HG02588 (cell line): Measurements from ENCODE around the gene GRIK1.

Experiments used
- ATAC-seq: cut with Tn5 transposase; IDR thresholded peaks from one replicate; pipeline ENCODE4 v1.9.1; 2021; ENCODE audit warnings: mild to moderate bottlenecking, moderate library complexity; ENCODE audit not compliant: unreplicated experiment

Gene GRIK1

DNA sequence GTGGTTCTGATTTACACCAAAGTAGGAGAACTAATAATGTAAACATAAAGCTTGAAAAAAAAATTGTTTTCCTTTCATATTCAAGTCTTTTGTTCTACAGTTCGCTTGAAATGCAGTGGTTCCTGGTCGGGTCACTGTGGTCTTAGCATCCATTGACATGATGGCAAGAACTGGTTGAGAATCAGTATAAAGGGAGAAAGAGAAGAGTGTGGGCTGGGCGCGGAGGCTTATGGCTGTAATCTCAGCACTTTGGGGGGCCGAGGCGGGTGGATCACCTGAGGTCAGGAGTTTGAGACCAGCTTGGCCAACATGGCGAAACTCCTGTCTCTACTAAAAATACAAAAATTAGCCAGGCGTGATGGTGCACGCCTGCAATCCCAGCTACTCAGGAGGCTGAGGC, 390.2 kb downstream of the GRIK1 start:
- no peak for ATAC-seq

- no peak for ATAC-seq
Observed at GRCh38 chr21:29547998-29548397, 391.8 kb downstream of the GRIK1 start.

GRCh38 chr21:29546071-29546470, 393.7 kb downstream of the GRIK1 start:
- no peak for ATAC-seq

- ATAC-seq, result no peak
Observed at GRCh38 chr21:29540289-29540688, 399.5 kb downstream of the GRIK1 start.

DNA sequence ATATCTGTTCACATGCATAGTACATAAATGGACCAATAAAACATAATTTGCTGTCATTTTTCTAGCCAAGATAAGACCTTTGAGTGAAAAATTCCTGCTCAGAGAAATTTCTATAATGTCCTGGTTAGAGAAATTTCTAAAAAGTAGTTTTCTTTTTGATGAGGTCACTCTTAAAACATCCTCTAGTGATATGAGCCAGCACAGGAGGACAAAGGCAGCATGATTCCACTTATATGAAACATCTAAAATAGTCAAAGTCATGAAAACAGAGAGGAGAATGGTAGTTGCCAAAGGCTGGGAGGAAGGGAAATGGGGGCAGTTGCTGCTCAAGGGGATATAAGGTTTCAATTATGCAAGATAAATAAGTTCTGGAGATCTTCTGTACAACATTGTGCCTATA, 401.7 kb downstream of the GRIK1 start:
- no peak for ATAC-seq

DNA sequence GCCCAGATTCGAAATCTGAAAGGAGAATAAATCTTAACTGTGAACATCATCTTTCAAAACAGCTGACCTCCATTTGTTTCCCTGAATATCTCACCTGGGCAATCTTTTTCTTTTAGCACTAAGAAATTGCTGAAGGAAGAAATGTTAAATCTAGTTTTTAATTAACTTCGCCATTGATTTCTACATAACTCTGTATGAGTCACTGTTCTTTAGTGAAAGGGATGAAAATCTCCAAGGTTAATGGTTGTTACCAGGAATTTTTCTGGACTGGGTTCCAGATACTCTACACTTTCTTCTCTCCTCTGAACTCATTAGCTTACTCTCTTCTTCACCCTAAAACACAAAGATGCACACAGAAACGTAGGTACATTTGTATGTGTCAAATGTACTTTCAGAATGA, 405.3 kb downstream of the GRIK1 start:
- ATAC-seq, result no peak

- no peak for ATAC-seq
Observed at GRCh38 chr21:29529139-29529538, 410.7 kb downstream of the GRIK1 start.

DNA sequence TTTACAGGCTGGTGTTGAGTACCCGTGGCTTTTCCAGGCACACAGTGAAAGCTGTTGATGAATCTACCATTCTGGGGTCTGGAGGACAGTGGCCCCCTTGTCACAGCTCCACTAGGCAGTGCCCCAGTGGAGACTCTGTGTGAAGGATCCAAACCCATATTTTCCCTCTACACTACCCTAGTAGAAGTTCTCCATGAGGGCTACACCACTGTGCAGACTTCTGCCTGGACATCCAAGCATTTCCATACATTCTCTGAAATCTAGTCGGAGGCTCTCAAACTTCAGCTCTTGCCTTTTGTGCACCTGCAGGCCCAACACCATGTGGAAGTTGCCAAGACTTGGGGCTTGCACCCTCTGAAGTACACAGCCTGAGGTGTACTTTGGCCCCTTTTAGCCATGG, 413.3 kb downstream of the GRIK1 start:
- ATAC-seq, result no peak

DNA sequence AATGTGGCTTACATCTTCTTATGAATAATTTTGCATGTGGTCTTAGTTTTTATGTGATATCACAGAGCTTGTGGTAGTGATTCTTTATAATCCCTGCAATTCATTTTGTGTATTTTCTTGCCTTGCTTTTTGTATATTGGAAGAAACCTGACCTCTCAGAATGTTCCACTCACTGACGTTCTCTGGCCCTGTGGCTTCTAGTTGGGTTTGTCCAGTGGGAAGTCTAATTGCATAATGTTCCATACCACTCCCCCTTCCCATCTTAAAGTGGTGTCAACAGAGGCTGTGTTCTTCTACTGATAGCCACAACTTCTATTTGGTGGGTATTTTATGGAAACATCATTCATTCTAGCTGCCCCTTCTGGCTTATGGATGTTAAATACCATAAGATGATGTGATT, 415.7 kb downstream of the GRIK1 start:
- ATAC-seq, result no peak

- ATAC-seq, result no peak
Observed at GRCh38 chr21:29523646-29524045, 416.1 kb downstream of the GRIK1 start.

DNA sequence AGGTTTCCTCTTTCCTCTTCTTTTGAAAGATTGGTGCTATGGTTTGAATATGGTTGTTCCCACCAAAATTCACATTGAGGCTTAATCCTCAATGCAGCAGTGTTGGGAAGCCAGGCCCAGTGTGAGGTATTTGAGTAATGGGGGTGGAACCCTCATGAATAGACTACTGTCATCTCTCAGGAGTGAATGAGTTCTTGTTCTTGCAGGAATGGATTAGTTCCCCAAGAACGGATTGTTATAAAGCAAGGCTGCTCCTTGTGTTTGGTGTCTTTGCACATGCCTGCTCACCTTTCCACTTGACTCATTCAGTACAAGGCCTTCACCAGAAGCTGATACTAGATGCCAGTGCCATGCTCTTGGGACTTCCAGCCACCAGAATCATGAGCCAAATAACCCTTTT, 417.9 kb downstream of the GRIK1 start:
- no peak for ATAC-seq

- no peak for ATAC-seq
Observed at GRCh38 chr21:29520171-29520570, 419.6 kb downstream of the GRIK1 start.

DNA sequence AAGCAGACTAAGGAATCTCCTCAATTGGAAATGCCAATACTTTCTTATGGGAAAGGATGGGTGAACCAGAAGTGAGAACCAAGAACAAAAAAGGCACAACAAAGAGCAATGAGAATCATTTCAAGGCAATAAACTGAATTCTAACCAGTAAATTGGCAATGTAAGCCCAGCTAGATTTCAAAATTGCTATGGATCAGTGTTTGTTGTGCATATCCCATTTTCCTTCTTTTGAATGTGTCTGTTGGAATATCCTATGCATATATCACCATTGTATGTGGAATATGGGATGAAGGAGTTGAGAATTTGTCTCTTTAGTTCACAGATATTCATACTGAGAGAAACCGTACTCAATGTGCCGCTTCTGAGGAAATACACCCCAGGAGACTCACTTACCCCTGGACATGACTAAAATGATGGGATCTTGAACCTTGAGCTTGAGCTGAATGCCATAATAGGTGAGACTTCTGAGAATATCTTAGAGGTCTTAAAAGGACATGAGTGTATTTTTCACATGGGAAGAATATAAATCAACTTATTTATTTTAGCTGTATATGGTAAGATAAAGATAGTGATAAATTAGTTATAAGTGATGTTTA, 425.0 kb downstream of the GRIK1 start:
- no peak for ATAC-seq

DNA sequence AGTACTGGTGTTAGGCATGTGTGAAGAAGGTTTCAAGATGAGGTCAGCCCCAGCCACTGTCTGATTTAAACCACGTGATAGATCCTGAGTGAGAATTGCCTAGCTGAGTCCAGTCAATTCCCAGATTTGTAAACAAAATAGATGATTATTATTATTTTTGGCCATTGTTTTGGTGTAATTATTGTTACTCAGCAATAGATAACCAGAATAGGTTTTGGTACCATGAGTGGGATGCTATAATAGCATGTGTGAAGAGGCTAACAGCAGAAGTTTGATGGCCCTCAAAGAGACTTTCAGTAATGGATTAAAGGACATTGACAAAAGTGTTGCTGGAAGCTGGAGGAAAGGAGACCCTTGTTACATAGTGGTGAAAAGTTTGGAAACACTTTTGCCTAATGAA, 426.3 kb downstream of the GRIK1 start:
- no peak for ATAC-seq

DNA sequence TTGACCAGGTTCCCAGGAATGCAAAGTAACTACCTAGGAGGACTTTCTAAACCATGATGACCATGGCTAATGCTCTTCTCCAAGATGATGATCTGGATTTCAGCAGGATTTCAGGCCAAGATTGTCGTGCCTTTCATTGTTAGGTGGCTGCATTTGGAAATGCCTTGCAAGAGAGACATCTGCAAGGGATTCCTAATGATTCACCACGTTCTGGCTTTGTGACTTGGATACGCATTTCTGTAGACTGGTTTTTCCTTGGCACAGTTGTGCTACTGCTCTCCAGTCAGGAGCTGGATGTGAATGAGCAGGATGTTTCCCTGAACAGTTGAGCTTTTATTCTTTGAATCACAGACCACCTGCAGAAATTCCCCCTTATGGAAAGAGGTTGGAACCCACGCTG, 428.7 kb downstream of the GRIK1 start:
- no peak for ATAC-seq

GRCh38 chr21:29509121-29509520, 430.7 kb downstream of the GRIK1 start:
- ATAC-seq, result no peak

DNA sequence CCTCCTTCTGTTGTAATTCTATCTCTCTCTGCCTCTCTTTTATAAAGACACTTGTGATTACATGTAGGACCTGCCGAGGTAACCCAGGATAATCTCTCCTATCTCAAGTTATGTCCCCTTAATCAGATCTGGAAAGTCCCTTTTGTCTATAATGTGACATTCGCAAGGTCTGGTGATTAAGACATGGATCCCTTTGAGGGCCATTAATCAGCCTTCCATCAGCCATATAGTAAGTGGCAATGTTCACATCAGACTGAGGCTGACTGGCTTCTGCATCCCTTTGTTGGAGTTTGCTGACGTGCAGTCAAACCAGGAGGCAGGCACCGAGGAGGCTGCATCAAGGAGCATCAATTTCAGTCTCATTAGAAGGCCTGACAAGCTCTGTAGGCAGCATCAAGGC, 431.5 kb downstream of the GRIK1 start:
- ATAC-seq, result no peak

DNA sequence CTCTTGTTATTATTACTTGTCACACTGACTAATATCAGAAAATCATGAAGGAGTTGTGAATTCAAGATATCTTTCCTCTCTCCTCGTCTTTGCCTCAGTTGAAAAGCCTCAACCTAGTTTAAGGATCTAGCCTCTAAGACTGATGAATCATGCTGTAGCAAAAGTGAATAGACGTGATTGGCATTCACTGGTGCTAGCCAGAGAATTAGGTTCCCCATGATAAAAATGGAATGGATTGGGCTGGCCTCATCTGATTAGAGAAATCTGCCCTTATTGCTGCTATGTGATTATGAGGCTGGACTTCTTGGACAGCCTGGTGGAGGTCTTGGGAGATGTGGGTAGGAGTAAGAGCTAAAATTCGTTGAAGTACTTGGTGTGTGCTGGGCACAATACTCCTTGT, 432.8 kb downstream of the GRIK1 start:
- no peak for ATAC-seq

GRCh38 chr21:29506214-29506613, 433.6 kb downstream of the GRIK1 start:
- no peak for ATAC-seq

- no peak for ATAC-seq
Observed at GRCh38 chr21:29504751-29505321, 435.0 kb downstream of the GRIK1 start.

- no peak for ATAC-seq
Observed at GRCh38 chr21:29501451-29501850, 438.3 kb downstream of the GRIK1 start.

DNA sequence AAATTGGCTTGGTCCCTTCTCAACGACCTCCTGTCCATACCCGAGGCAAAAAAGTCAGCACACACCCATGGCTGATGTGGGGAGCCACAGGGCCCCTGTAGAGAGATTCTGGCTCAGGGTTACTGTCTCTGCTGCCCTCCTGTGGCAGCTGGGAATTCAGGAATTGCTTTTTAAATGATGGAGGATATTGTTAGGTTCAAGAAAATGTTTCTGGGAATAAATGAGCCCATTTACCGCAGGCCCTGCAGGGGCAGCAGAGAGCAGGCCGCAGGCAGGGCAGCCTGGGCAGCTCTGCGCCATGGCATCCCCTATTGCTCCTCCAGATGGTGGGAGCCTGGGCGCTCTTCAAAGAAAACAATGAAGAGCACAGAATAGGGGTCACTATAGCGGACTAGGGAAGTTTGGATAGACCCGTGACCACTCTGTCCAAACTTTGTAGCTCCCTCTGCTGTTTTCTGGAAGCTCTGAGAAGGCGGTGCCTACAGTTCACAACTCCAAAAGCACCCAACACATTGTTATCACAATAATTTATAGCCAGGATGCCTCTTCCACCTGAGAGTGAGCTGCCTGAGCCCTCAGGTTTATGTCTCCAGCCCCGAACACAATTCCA, 440.0 kb downstream of the GRIK1 start:
- no peak for ATAC-seq

- no peak for ATAC-seq
Observed at GRCh38 chr21:29499229-29499628, 440.6 kb downstream of the GRIK1 start.
